Loucy (cell line): Measurements from ENCODE around the gene ACOD1.

Source experiments
- H2AFZ ChIP-seq: fragments of 200-600 bp; sonication (generic); 2 replicates; pipeline ENCODE4 v1.6.0; 2016; ENCODE audit warnings: antibody characterized with exemption, mild to moderate bottlenecking, low read length, moderate library complexity
- H3F3A ChIP-seq: fragments of 200-600 bp; 2 replicates; pipeline ENCODE4 v1.6.0; 2016; ENCODE audit warnings: antibody characterized with exemption, low read depth, mild to moderate bottlenecking
- H3K27me3 ChIP-seq: fragments of 200-600 bp; sonication (generic); 2 replicates; pipeline ENCODE4 v1.6.1; 2014; ENCODE audit warnings: low read length, mild to moderate bottlenecking; ENCODE audit not compliant: insufficient read depth, poor library complexity, severe bottlenecking
- H3K36me3 ChIP-seq: fragments of 200-600 bp; sonication (generic); 2 replicates; pipeline ENCODE4 v1.6.1; 2016; ENCODE audit warnings: low read length; ENCODE audit not compliant: insufficient read depth
- H3K4me1 ChIP-seq: fragments of 200-600 bp; sonication (generic); 2 replicates; pipeline ENCODE4 v1.5.1; 2014; ENCODE audit warnings: low read length, mild to moderate bottlenecking; ENCODE audit not compliant: insufficient read depth, poor library complexity, severe bottlenecking
- H3K4me2 ChIP-seq: fragments of 200-600 bp; sonication (generic); 2 replicates; pipeline ENCODE4 v1.6.0; 2014; ENCODE audit warnings: antibody characterized with exemption, low read length, low read depth, mild to moderate bottlenecking; ENCODE audit not compliant: poor library complexity, severe bottlenecking
- H3K4me3 ChIP-seq: fragments of 200-600 bp; sonication (generic); 2 replicates; pipeline ENCODE4 v1.5.1; 2014; ENCODE audit warnings: low read length, mild to moderate bottlenecking, mixed read lengths; ENCODE audit not compliant: poor library complexity, severe bottlenecking
- H3K79me2 ChIP-seq: fragments of 200-600 bp; sonication (generic); 2 replicates; pipeline ENCODE4 v1.6.1; 2014; ENCODE audit warnings: low read length; ENCODE audit not compliant: insufficient read depth
- H3K9ac ChIP-seq: fragments of 200-600 bp; sonication (generic); 2 replicates; pipeline ENCODE4 v1.6.0; 2014; ENCODE audit warnings: mild to moderate bottlenecking, low read depth, low read length, moderate library complexity; ENCODE audit not compliant: poor library complexity, severe bottlenecking
- H3K9me2 ChIP-seq: fragments of 200-600 bp; sonication (generic); replicated peaks from 2 replicates; pipeline ENCODE4 v1.6.1; 2016; ENCODE audit warnings: low read depth, low read length, mixed read lengths
- H3K9me3 ChIP-seq: fragments of 200-600 bp; sonication (generic); 2 replicates; pipeline ENCODE4 v1.6.1; 2014; ENCODE audit warnings: mild to moderate bottlenecking, antibody characterized with exemption, low read length, low read depth; ENCODE audit not compliant: insufficient read depth
- H4K20me1 ChIP-seq: fragments of 200-600 bp; sonication (generic); 2 replicates; pipeline ENCODE4 v1.6.0; 2014; ENCODE audit warnings: antibody characterized with exemption, low read length, mild to moderate bottlenecking; ENCODE audit not compliant: insufficient read depth, poor library complexity, severe bottlenecking
- EZH2phosphoT487 ChIP-seq: fragments of 200-600 bp; IDR thresholded peaks from 2 replicates; pipeline ENCODE4 v1.6.1; 2018; ENCODE audit warnings: antibody characterized with exemption, mild to moderate bottlenecking, moderate library complexity, borderline replicate concordance
- TF ChIP-seq, protein P1 (sequence below): fragments of 200-600 bp; sonication (generic); conservative IDR thresholded peaks from 2 replicates; pipeline ENCODE4 v1.5.1; 2014; ENCODE audit warnings: mild to moderate bottlenecking, antibody characterized with exemption, low read length

The ACOD1 gene

DNA sequence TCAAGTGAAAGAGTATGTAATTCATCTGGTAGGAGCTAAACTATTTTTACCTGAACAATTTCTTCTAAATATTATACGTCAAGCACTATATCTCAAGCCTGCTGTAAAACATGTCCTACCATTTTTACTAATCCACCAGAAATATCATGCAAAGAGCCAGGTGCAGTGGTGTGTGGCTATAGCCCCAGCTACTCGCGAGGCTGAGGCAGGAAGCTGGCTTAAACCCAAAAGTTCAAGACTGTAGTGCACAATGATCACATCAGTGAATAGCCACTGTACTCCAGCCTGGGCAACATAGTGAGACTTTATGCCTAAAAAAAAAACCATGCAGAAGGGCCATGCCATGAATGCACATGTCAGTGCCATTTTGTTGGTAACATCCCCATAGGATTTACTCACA lies 22.9 kb downstream of the ACOD1 start:
- no peaks in the 10 kb centered on the region for H4K20me1 ChIP-seq
- no peaks in the 10 kb centered on the region for H3K36me3 ChIP-seq
- no peaks in the 10 kb centered on the region for H3K9me2 ChIP-seq
- no peaks in the 10 kb centered on the region for H3K9me3 ChIP-seq
- no peak overlapping the region for H3K4me2 ChIP-seq
- H3K4me3 ChIP-seq: no peak overlapping the region
- peaks cover under 1% of the 10 kb centered on the region for H3K4me1 ChIP-seq
- no peaks in the 10 kb centered on the region for H3F3A ChIP-seq
- H2AFZ ChIP-seq: no peak overlapping the region
- no peak for TF ChIP-seq EZH2phosphoT487
- TF ChIP-seq, protein P1, sequence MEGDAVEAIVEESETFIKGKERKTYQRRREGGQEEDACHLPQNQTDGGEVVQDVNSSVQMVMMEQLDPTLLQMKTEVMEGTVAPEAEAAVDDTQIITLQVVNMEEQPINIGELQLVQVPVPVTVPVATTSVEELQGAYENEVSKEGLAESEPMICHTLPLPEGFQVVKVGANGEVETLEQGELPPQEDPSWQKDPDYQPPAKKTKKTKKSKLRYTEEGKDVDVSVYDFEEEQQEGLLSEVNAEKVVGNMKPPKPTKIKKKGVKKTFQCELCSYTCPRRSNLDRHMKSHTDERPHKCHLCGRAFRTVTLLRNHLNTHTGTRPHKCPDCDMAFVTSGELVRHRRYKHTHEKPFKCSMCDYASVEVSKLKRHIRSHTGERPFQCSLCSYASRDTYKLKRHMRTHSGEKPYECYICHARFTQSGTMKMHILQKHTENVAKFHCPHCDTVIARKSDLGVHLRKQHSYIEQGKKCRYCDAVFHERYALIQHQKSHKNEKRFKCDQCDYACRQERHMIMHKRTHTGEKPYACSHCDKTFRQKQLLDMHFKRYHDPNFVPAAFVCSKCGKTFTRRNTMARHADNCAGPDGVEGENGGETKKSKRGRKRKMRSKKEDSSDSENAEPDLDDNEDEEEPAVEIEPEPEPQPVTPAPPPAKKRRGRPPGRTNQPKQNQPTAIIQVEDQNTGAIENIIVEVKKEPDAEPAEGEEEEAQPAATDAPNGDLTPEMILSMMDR: no peak
- H3K9ac ChIP-seq: no peak overlapping the region
- H3K79me2 ChIP-seq: no peaks in the 10 kb centered on the region
- no peaks in the 10 kb centered on the region for H3K27me3 ChIP-seq

DNA sequence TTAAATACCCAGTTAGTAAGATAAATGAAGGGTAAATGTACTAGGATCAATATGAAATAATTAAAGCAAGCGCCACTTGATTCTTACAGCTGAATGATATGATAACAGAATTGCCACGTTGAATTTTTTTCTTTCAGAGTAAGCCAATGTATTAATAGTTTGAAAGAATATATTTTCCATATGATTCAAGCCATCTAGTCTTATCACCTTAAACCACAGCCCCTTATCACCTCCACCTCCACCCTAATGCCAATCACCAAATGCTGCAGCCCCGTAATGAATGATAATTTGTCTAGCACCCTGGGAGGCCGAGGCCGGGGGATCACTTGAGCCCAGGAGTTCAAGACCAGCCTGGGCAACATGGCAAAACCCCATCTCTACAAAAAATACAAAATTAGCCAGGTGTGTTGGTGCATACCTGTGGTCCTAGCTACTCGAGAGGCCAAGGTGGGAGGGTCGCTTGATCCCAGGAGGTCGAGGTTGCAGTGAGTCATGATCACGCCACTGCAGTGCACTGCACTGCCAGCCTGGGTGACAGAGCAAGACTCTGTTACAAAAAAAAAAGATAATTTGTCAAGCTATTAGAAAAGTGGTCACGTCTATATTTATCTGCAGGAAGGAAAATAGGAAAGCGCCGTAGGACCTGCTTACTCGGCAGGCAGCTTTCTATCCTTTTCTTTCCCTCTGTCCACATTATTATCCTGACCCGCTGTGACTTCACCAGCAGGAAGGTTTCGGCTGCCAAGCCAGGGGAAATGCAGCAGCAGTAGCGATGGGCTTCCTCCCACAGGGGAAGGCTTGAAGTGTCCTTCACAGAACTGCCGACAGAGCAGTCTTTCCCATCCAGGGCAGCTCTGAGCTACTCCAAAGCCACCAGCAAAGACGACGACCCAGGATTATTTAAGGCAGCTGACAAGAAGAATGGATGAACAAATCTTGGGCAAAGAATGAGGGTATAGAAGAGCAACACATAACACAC lies 23.8 kb downstream of the ACOD1 start:
- no peaks in the 10 kb centered on the region for H3F3A ChIP-seq
- H3K9ac ChIP-seq: no peak overlapping the region
- H3K4me2 ChIP-seq: no peak overlapping the region
- no peaks in the 10 kb centered on the region for H3K9me3 ChIP-seq
- no peak for TF ChIP-seq EZH2phosphoT487
- TF ChIP-seq, protein P1: no peak
- H3K27me3 ChIP-seq: no peaks in the 10 kb centered on the region
- H3K36me3 ChIP-seq: no peaks in the 10 kb centered on the region
- no peaks in the 10 kb centered on the region for H3K9me2 ChIP-seq
- peaks cover 7% of the 10 kb centered on the region for H3K4me1 ChIP-seq
- H3K79me2 ChIP-seq: no peaks in the 10 kb centered on the region
- no peak overlapping the region for H3K4me3 ChIP-seq
- no peaks in the 10 kb centered on the region for H4K20me1 ChIP-seq
- no peak overlapping the region for H2AFZ ChIP-seq

DNA sequence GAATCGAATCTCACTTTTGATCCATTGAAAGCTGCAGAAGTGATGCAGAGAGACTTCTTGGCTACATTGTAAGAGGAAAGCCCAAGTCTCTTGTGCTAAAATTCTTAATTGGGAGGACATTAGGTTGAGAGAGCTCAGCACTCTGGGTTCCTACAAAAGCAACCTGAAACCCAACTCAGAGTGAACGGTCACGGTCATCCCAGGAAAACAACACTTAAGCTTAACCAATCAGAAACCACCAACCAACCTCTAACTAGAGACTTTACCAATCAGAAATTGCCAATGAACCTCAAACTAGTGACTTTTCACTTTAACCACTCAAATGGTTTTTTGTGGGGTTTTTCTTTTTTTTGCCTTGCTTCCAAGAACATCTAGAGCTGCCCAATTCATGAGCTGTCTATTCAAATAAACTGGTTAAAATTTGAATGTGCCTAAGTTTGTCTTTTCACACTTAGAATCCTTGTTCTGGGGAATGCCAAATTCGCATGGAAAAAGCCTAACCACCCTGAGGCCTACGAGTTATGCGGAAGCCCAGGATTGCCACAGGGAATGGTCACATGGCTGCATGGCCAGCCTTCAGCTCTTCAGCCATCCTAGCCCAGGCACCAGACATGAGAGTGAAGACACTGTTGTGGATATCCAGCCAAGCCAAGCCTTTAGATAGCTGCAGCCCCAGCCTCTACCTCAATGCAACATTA lies 25.8 kb downstream of the ACOD1 start:
- no peak overlapping the region for H2AFZ ChIP-seq
- H3K36me3 ChIP-seq: no peaks in the 10 kb centered on the region

More for the DNA sequence above, 25.8 kb downstream of the ACOD1 start:
- H3K4me1 ChIP-seq: peaks cover 9% of the 10 kb centered on the region
- TF ChIP-seq EZH2phosphoT487: no peak
- TF ChIP-seq, protein P1: no peak
- no peak overlapping the region for H3K4me2 ChIP-seq
- H3K9me2 ChIP-seq: no peaks in the 10 kb centered on the region
- H3K9ac ChIP-seq: no peak overlapping the region
- peaks cover 10% of the 10 kb centered on the region for H3K27me3 ChIP-seq
- H3F3A ChIP-seq: no peaks in the 10 kb centered on the region
- no peaks in the 10 kb centered on the region for H4K20me1 ChIP-seq
- no peaks in the 10 kb centered on the region for H3K79me2 ChIP-seq
- no peak overlapping the region for H3K4me3 ChIP-seq
- no peaks in the 10 kb centered on the region for H3K9me3 ChIP-seq
